ENCODE results near the gene LETM1. TPM values are rescaled to one million over a fixed set of nuclear protein-coding genes. Genes with fewer than 3 reads are reported as not detected.

Gene LETM1
- total and polyA plus RNA-seq, 2 of the 13 experiments (the other 11 are each of a cell fraction or from before 2014, with no cell fraction given) = 9.7 to 41.6 TPM

DNA sequence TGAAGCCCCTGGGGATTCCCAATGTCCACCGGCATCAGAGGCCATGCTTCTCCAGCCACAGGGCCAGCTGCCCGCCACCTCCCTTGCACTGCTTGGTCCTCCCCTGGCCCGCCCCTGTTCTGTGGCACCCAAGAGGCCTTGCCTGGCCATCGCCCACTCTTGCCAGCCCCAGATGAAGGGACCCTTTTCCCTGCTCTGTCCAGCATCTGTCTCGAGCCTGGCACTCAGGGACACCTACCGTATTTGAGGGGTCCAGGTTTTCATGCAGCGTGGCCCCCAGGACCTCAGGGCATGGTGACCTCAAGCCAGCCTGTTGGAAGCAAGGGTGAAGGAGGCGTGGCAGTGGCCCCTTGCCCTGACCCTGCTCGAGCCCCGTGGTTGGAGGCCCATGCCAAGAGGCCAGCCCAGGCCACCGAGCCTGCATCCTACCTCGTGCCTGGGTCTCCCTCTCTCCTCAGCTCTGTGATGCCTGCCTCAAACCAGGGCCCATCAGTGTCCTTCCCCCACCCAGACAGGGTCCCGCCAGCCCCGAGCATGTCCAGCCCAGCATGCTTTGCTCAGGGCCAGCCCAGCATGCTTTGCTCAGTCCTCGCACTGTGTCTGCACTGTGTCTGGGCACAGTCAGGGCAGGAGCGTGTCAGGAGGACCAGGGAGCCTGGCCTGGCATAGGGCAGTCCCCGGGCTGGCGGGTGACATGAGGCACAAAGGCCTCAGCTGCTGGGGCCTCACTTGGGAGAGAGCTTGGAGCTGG is 77.1 kb downstream of the LETM1 start (continued):
- no peak for TF ChIP-seq ZBTB10 (CRISPR knock-in tag; IDR thresholded peaks at IDR 0.05; ENCODE audit: borderline replicate concordance)
- peak; percentile 72; the same call in 1 of the 2 replicates for TF ChIP-seq HNRNPL (IDR thresholded peaks at IDR 0.05; ENCODE audit: low read depth, low read length)
- no peak for TF ChIP-seq ZNF562 (CRISPR knock-in tag; IDR thresholded peaks at IDR 0.05; ENCODE audit: borderline replicate concordance)
- TF ChIP-seq, protein P1, sequence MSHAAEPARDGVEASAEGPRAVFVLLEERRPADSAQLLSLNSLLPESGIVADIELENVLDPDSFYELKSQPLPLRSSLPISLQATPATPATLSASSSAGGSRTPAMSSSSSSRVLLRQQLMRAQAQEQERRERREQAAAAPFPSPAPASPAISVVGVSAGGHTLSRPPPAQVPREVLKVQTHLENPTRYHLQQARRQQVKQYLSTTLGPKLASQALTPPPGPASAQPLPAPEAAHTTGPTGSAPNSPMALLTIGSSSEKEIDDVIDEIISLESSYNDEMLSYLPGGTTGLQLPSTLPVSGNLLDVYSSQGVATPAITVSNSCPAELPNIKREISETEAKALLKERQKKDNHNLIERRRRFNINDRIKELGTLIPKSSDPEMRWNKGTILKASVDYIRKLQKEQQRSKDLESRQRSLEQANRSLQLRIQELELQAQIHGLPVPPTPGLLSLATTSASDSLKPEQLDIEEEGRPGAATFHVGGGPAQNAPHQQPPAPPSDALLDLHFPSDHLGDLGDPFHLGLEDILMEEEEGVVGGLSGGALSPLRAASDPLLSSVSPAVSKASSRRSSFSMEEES (CRISPR knock-in tag; IDR thresholded peaks at IDR 0.05) = 0 out of 2 replicates have a peak, but pooled peaks have one; percentile 12
- TF ChIP-seq SNAPC5 (CRISPR knock-in tag; IDR thresholded peaks at IDR 0.05; ENCODE audit: borderline replicate concordance) = no peak
- no peak for TF ChIP-seq ZNF761 (CRISPR knock-in tag; conservative IDR thresholded peaks at IDR 0.05)
- no peak for TF ChIP-seq ELF3 (CRISPR knock-in tag; IDR thresholded peaks at IDR 0.05)
- peak; percentile 84 for TF ChIP-seq ZNF883 (CRISPR knock-in tag; IDR thresholded peaks at IDR 0.05; ENCODE audit: not compliant biosample characterization)
- no peak for TF ChIP-seq MIER3 (CRISPR knock-in tag; IDR thresholded peaks at IDR 0.05; ENCODE audit: borderline replicate concordance)
- no peak for TF ChIP-seq NCOR1 (IDR thresholded peaks at IDR 0.05; ENCODE audit: borderline replicate concordance, low read length)
- TF ChIP-seq, protein P2, sequence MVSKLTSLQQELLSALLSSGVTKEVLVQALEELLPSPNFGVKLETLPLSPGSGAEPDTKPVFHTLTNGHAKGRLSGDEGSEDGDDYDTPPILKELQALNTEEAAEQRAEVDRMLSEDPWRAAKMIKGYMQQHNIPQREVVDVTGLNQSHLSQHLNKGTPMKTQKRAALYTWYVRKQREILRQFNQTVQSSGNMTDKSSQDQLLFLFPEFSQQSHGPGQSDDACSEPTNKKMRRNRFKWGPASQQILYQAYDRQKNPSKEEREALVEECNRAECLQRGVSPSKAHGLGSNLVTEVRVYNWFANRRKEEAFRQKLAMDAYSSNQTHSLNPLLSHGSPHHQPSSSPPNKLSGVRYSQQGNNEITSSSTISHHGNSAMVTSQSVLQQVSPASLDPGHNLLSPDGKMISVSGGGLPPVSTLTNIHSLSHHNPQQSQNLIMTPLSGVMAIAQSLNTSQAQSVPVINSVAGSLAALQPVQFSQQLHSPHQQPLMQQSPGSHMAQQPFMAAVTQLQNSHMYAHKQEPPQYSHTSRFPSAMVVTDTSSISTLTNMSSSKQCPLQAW (CRISPR knock-in tag; IDR thresholded peaks at IDR 0.05) = no peak
- TF ChIP-seq MEIS1 (CRISPR knock-in tag; IDR thresholded peaks at IDR 0.05; ENCODE audit: borderline replicate concordance) = no peak
- TF ChIP-seq ZSCAN29 (CRISPR knock-in tag; conservative IDR thresholded peaks at IDR 0.05) = no peak
- 0 out of 2 replicates have a peak, but pooled peaks have one; percentile 59 for TF ChIP-seq EEA1 (CRISPR knock-in tag; IDR thresholded peaks at IDR 0.05; ENCODE audit: borderline replicate concordance)
- TF ChIP-seq ZNF333 (CRISPR knock-in tag; IDR thresholded peaks at IDR 0.05; ENCODE audit: borderline replicate concordance) = no peak
- no peak for TF ChIP-seq NFKB2 (CRISPR knock-in tag; IDR thresholded peaks at IDR 0.05; ENCODE audit: borderline replicate concordance)
